IPS DF 4.7 (cell line): ENCODE measurements around the gene RASA3.
"Not testable (repeated sequence)": the region's sequence is repeated elsewhere in the genome, so short reads cannot be mapped to it uniquely, and the experiment has no call there.

ENCODE experiments used
- DNase-seq: peaks from one replicate; pipeline ENCODE4 v3.0.0-alpha.2; 2013; ENCODE audit warnings: low spot score; ENCODE audit errors: extremely low read depth

Gene RASA3

GRCh38 chr13:114127473-114128347 is 4.7 kb downstream of the RASA3 start:
- DNase-seq: no peak

- DNase-seq: no peak
These were observed 5.5 kb downstream of the RASA3 start for GRCh38 chr13:114126789-114127472.

- not testable (repeated sequence) for DNase-seq
These were observed 6.3 kb downstream of the RASA3 start for GRCh38 chr13:114126086-114126485.

- DNase-seq: no peak
These were observed 6.8 kb downstream of the RASA3 start for GRCh38 chr13:114125589-114125988.

GRCh38 chr13:114124921-114125320 is 7.5 kb downstream of the RASA3 start:
- DNase-seq: no peak

GRCh38 chr13:114124431-114124830 is 8.0 kb downstream of the RASA3 start:
- DNase-seq: no peak

- no peak for DNase-seq
These were observed 8.5 kb downstream of the RASA3 start for GRCh38 chr13:114123876-114124275.

- DNase-seq: no peak
These were observed 9.0 kb downstream of the RASA3 start for GRCh38 chr13:114123448-114123847.

- DNase-seq: no peak
These were observed 9.7 kb downstream of the RASA3 start for GRCh38 chr13:114122591-114123211.

GRCh38 chr13:114122127-114122511 is 10.3 kb downstream of the RASA3 start:
- DNase-seq: no peak

GRCh38 chr13:114121496-114122126 is 10.8 kb downstream of the RASA3 start:
- DNase-seq: no peak

- DNase-seq: no peak
These were observed 11.4 kb downstream of the RASA3 start for GRCh38 chr13:114121031-114121430.

- DNase-seq: no peak
These were observed 11.8 kb downstream of the RASA3 start for GRCh38 chr13:114120591-114121011.

GRCh38 chr13:114119196-114119595 is 13.2 kb downstream of the RASA3 start:
- DNase-seq: peak; percentile 79

- no peak for DNase-seq
These were observed 13.8 kb downstream of the RASA3 start for GRCh38 chr13:114118511-114119123.

- no peak for DNase-seq
These were observed 14.3 kb downstream of the RASA3 start for GRCh38 chr13:114118086-114118485.

- not testable (repeated sequence) for DNase-seq
These were observed 15.0 kb downstream of the RASA3 start for GRCh38 chr13:114117341-114117874.

GRCh38 chr13:114116734-114117133 is 15.7 kb downstream of the RASA3 start:
- DNase-seq: no peak

- no peak for DNase-seq
These were observed 16.6 kb downstream of the RASA3 start for GRCh38 chr13:114115796-114116195.

GRCh38 chr13:114115191-114115671 is 17.2 kb downstream of the RASA3 start:
- no peak for DNase-seq

GRCh38 chr13:114114666-114115065 is 17.8 kb downstream of the RASA3 start:
- DNase-seq: not testable (repeated sequence)
